ENCODE measurements around the gene SLC17A5. TPM values are rescaled to one million over a fixed set of nuclear protein-coding genes. Genes with fewer than 3 reads are reported as not detected.
"Not testable (repeated sequence)": the region's sequence is repeated elsewhere in the genome, so short reads cannot be mapped to it uniquely, and the experiment has no call there.

Gene SLC17A5
- total RNA-seq, 1 donor from 2014 or later: 26.5 TPM

GRCh38 chr6:73560853-73561407 lies 92.9 kb downstream of the SLC17A5 start:
- H3K4me3 ChIP-seq: no peak overlapping the region
- H3K27ac ChIP-seq: no peak overlapping the region
- no peak for TF ChIP-seq CTCF (IDR thresholded peaks at IDR 0.05)
- ATAC-seq (no peak), DNase-seq (no peak)
- no peaks in the 10 kb centered on the region for H3K4me1 ChIP-seq
- no peaks in the 10 kb centered on the region for H3K27me3 ChIP-seq
- intact Hi-C loops (cut with DNase I): no loop called here
- H3K36me3 ChIP-seq: no peaks in the 10 kb centered on the region
- no peaks in the 10 kb centered on the region for H3K9me3 ChIP-seq

- H3K4me1 ChIP-seq: no peaks in the 10 kb centered on the region
- DNase-seq (no peak), ATAC-seq (no peak)
- no peaks in the 10 kb centered on the region for H3K36me3 ChIP-seq
- no peak overlapping the region for H3K4me3 ChIP-seq
- intact Hi-C loops (cut with DNase I): no loop called here
- no peaks in the 10 kb centered on the region for H3K27me3 ChIP-seq
- H3K9me3 ChIP-seq: no peaks in the 10 kb centered on the region
- H3K27ac ChIP-seq: no peak overlapping the region
- no peak for TF ChIP-seq CTCF (IDR thresholded peaks at IDR 0.05)
Measured at GRCh38 chr6:73560182-73560732, 93.5 kb downstream of the SLC17A5 start.

GRCh38 chr6:73559399-73559794 lies 94.4 kb downstream of the SLC17A5 start:
- DNase-seq; H3K4me1 ChIP-seq; H3K36me3 ChIP-seq; H3K27ac ChIP-seq; ATAC-seq; H3K4me3 ChIP-seq; H3K27me3 ChIP-seq; H3K9me3 ChIP-seq; intact Hi-C loops (cut with DNase I): not testable (repeated sequence)

- H3K4me1 ChIP-seq: no peaks in the 10 kb centered on the region
- no peaks in the 10 kb centered on the region for H3K36me3 ChIP-seq
- H3K27me3 ChIP-seq: no peaks in the 10 kb centered on the region
- no peak for ATAC-seq
- intact Hi-C loops (cut with DNase I): no loop called here
- TF ChIP-seq CTCF (IDR thresholded peaks at IDR 0.05): no peak
- no peak overlapping the region for H3K27ac ChIP-seq
- no peak overlapping the region for H3K4me3 ChIP-seq
- no peaks in the 10 kb centered on the region for H3K9me3 ChIP-seq
- no peak for DNase-seq
Measured at GRCh38 chr6:73558624-73559398, 95.0 kb downstream of the SLC17A5 start.

- intact Hi-C loops (cut with DNase I): no loop called here
- no peaks in the 10 kb centered on the region for H3K36me3 ChIP-seq
- H3K4me1 ChIP-seq: no peaks in the 10 kb centered on the region
- TF ChIP-seq CTCF (IDR thresholded peaks at IDR 0.05): no peak
- no peaks in the 10 kb centered on the region for H3K27me3 ChIP-seq
- H3K27ac ChIP-seq: no peak overlapping the region
- H3K9me3 ChIP-seq: no peaks in the 10 kb centered on the region
- no peak overlapping the region for H3K4me3 ChIP-seq
- ATAC-seq: no peak
- DNase-seq: no peak
Measured at GRCh38 chr6:73556836-73557235, 97.0 kb downstream of the SLC17A5 start.

GRCh38 chr6:73555380-73555949 lies 98.3 kb downstream of the SLC17A5 start:
- H3K4me1 ChIP-seq; H3K27me3 ChIP-seq; H3K27ac ChIP-seq; H3K4me3 ChIP-seq; H3K36me3 ChIP-seq; intact Hi-C loops (cut with DNase I); DNase-seq; H3K9me3 ChIP-seq; ATAC-seq: not testable (repeated sequence)

GRCh38 chr6:73551115-73551514 lies 102.7 kb downstream of the SLC17A5 start:
- ATAC-seq, H3K4me3 ChIP-seq: not testable (repeated sequence)

More at GRCh38 chr6:73551115-73551514, 102.7 kb downstream of the SLC17A5 start:
- H3K36me3 ChIP-seq; H3K27me3 ChIP-seq; intact Hi-C loops (cut with DNase I); H3K4me1 ChIP-seq; H3K9me3 ChIP-seq; H3K27ac ChIP-seq; DNase-seq: not testable (repeated sequence)
